B cell (primary cell): Measurements from ENCODE around the gene BOD1. TPM values are rescaled to one million over a fixed set of nuclear protein-coding genes. Genes with fewer than 3 reads are reported as not detected.
A peak's percentile ranks its signal among the peaks of the same experiment; 100 is the strongest.

Experiments used
- ATAC-seq: fragments of 200-7000 bp; cut with Tn5 transposase; one replicate; pipeline ENCODE4 v1.10.0; 2021; ENCODE audit warnings: low read depth, mild to moderate bottlenecking, moderate number of reproducible peaks, moderate library complexity
- CTCF ChIA-PET: fragments of 350-600 bp; sonication (Branson Sonifier 250); formaldehyde crosslinking; loops from one replicate; lab custom pipeline; 2021; ENCODE audit warnings: antibody characterized with exemption, inconsistent platforms; lab: Charles Lee
- POLR2A ChIA-PET: fragments of 350-600 bp; sonication (Branson Sonifier 250); formaldehyde crosslinking; loops from one replicate; lab custom pipeline; 2021; ENCODE audit warnings: antibody characterized with exemption; lab: Charles Lee
- DNase-seq: peaks from one replicate; pipeline ENCODE4 v3.0.0; 2013
- H2AFZ ChIP-seq: 2 replicates; pipeline ENCODE4 v1.6.1; 2012; ENCODE audit warnings: mild to moderate bottlenecking, low read depth, low read length; ENCODE audit not compliant: insufficient read depth, poor library complexity, severe bottlenecking
- H3K27ac ChIP-seq, 2 donors: 1 replicate in 1 of 2; 2 replicates in 1 of 2; pipeline ENCODE4 v1.5.1; 2012 to 2013; ENCODE audit warnings: low read length in 2 of 2, mild to moderate bottlenecking in 2 of 2, moderate library complexity in 1 of 2
- H3K27me3 ChIP-seq, 4 experiments: fragments of 200-600 bp in 1 of 4; sonication (generic) in 1 of 4; replicated peaks in 1 of 4; 1 replicate in 2 of 4; 2 replicates in 2 of 4; pipeline versions ENCODE4 v1.6.1 to v1.7.0; 2013 to 2016; ENCODE audit warnings: low read length in 3 of 4, mild to moderate bottlenecking in 2 of 4, mixed read lengths in 1 of 4, moderate library complexity in 1 of 4; ENCODE audit not compliant: insufficient read depth in 4 of 4, control insufficient read depth in 3 of 4; ENCODE audit errors: control extremely low read depth in 1 of 4
- H3K36me3 ChIP-seq, 2 experiments: replicated peaks in 1 of 2; 1 replicate in 1 of 2; 2 replicates in 1 of 2; pipeline versions ENCODE4 v1.6.1 to v1.7.1; 2013; ENCODE audit warnings: low read length in 1 of 2; ENCODE audit not compliant: insufficient read depth in 2 of 2, control insufficient read depth in 1 of 2; ENCODE audit errors: control extremely low read depth in 1 of 2, extremely low read depth in 1 of 2
- H3K4me1 ChIP-seq, 2 donors: fragments of 200-600 bp in 1 of 2; sonication (generic) in 1 of 2; 1 replicate in 1 of 2; 2 replicates in 1 of 2; pipeline versions ENCODE4 v1.5.1 to v1.6.1; 2013 to 2017; ENCODE audit warnings: low read length in 2 of 2; ENCODE audit not compliant: control insufficient read depth in 2 of 2, insufficient read depth in 2 of 2
- H3K4me2 ChIP-seq: replicated peaks from 2 replicates; pipeline ENCODE3; 2012; ENCODE audit warnings: mild to moderate bottlenecking, low read depth, low read length; ENCODE audit not compliant: poor library complexity, severe bottlenecking
- H3K4me3 ChIP-seq, 5 experiments: fragments of 200-600 bp in 1 of 5; sonication (generic) in 1 of 5; 1 replicate in 3 of 5; 2 replicates in 2 of 5; pipeline versions ENCODE4 v1.5.1 to v1.7.0; 2011 to 2016; ENCODE audit warnings: low read length in 4 of 5, mild to moderate bottlenecking in 4 of 5, low read depth in 2 of 5, control low read depth in 1 of 5, moderate library complexity in 1 of 5; ENCODE audit not compliant: insufficient read depth in 1 of 5; ENCODE audit errors: control extremely low read depth in 1 of 5, extremely low read depth in 1 of 5
- H3K79me2 ChIP-seq: fragments of 200-600 bp; sonication (generic); one replicate; pipeline ENCODE4 v1.6.0; 2016; ENCODE audit warnings: low read length; ENCODE audit not compliant: control insufficient read depth, insufficient read depth
- H3K9ac ChIP-seq: fragments of 200-600 bp; sonication (generic); 2 replicates; pipeline ENCODE4 v1.6.1; 2017; ENCODE audit warnings: mild to moderate bottlenecking, low read length, moderate library complexity
- H3K9me3 ChIP-seq, 3 donors: one replicate each; pipeline versions ENCODE4 v1.6.1 to v1.7.1; 2013; ENCODE audit warnings: low read length in 2 of 3; ENCODE audit not compliant: control insufficient read depth in 2 of 3, insufficient read depth in 1 of 3; ENCODE audit errors: control extremely low read depth in 1 of 3
- H4K20me1 ChIP-seq: 2 replicates; pipeline ENCODE4 v1.6.0; 2012; ENCODE audit warnings: mild to moderate bottlenecking, low read length; ENCODE audit not compliant: insufficient read depth, control insufficient read depth, poor library complexity, severe bottlenecking
- H3K27ac Mint-ChIP-seq: one replicate; pipeline ENCODE4 v1.8.0; 2021; ENCODE audit warnings: mixed read lengths
- H3K27me3 Mint-ChIP-seq: one replicate; pipeline ENCODE4 v1.8.0; 2021; ENCODE audit warnings: mixed read lengths
- H3K4me1 Mint-ChIP-seq: one replicate; pipeline ENCODE4 v1.8.0; 2021; ENCODE audit warnings: mixed read lengths
- H3K4me3 Mint-ChIP-seq: one replicate; pipeline ENCODE4 v1.8.0; 2021; ENCODE audit warnings: mixed read lengths
- H3K9me3 Mint-ChIP-seq: one replicate; pipeline ENCODE4 v1.8.0; 2022; ENCODE audit warnings: mixed read lengths; ENCODE audit not compliant: insufficient read depth
- EZH2 ChIP-seq: IDR thresholded peaks from 2 replicates; pipeline ENCODE4 v1.6.1; 2012; ENCODE audit warnings: borderline replicate concordance, low read depth, mild to moderate bottlenecking, moderate library complexity, low read length; ENCODE audit not compliant: insufficient read depth, poor library complexity, severe bottlenecking
- WGBS: methylation state at CpG from one replicate; pipeline ENCODE4 v1.1.5; 2013; ENCODE audit warnings: missing lambda C conversion rate; ENCODE audit not compliant: insufficient coverage; 5-methylcytosine and 5-hydroxymethylcytosine counted together
- intact Hi-C: fragments of 100-400 bp; cut with micrococcal nuclease; formaldehyde crosslinking; loops from one replicate; pipeline ENCODE4 v1.10.0; 2022
- polyA plus RNA-seq: library from polyadenylated mRNA; depleted of rRNA; stranded (reverse); fragments of >200 nt; gene quantifications from 2 replicates; pipeline ENCODE4 v1.2.3, GENCODE V29; 2012
- total RNA-seq, 2 donors: library from RNA; stranded (reverse); fragments of 120-200 nt in 1 of 2; gene quantifications; 1 replicate in 1 of 2; 2 replicates in 1 of 2; pipeline versions ENCODE4 v1.2.3 to v1.2.4, GENCODE V29; 2013 to 2022
- TF ChIP-seq, protein P1 (sequence below): fragments of 200-600 bp; IDR thresholded peaks from one replicate; pipeline ENCODE4 v1.8.0; 2022; ENCODE audit warnings: antibody characterized with exemption, mild to moderate bottlenecking

The BOD1 gene
- total and polyA plus RNA-seq, 2 donors (not counting 1 experiment from before 2014, with no cell fraction given) = 15.1 to 34.7 TPM

DNA sequence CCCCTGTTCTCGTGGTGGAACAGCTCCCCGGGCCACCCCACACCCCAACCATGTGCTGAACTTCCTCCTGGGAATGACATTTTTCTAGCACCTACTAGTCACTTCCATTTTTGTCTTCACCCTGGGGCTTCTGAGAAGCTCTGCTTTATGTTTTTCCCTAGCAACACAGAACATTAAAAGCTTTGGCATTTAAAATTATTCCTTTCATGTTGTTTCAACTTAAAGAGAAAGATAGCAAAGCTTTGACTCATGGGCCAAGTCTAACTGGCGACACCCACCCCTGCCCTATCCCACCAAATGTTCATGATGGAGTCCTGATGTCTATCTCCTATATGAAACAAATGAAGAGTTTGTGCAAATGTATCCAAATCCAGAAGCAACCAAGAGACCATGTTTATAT lies 22.4 kb downstream of the BOD1 start:
- Histone ChIP-seq H2AFZ (no peak overlapping the region), H3K27me3 (no peaks in the 10 kb centered on the region), H3K36me3 (no peaks in the 10 kb centered on the region), H3K4me3 (no peak overlapping the region), H4K20me1 (no peaks in the 10 kb centered on the region), H3K27ac (no peak overlapping the region), H3K9me3 (peaks cover 0 to 59% (median 43%) of the 10 kb centered on the region in 3 donors), H3K4me2 (no peak overlapping the region), H3K9ac (no peak overlapping the region), H3K79me2 (no peaks in the 10 kb centered on the region), H3K4me1 (no peaks in the 10 kb centered on the region)
- Mint-ChIP-seq H3K4me1 (no peaks in the 10 kb centered on the region), H3K27ac (no peak overlapping the region), H3K9me3 (peaks cover 23% of the 10 kb centered on the region), H3K27me3 (no peaks in the 10 kb centered on the region), H3K4me3 (no peak overlapping the region)
- POLR2A ChIA-PET = no interaction called here
- 83% methylated on average over 2 of the region's 3 CpGs for WGBS
- CTCF ChIA-PET = no interaction called here
- TF ChIP-seq, protein P1, sequence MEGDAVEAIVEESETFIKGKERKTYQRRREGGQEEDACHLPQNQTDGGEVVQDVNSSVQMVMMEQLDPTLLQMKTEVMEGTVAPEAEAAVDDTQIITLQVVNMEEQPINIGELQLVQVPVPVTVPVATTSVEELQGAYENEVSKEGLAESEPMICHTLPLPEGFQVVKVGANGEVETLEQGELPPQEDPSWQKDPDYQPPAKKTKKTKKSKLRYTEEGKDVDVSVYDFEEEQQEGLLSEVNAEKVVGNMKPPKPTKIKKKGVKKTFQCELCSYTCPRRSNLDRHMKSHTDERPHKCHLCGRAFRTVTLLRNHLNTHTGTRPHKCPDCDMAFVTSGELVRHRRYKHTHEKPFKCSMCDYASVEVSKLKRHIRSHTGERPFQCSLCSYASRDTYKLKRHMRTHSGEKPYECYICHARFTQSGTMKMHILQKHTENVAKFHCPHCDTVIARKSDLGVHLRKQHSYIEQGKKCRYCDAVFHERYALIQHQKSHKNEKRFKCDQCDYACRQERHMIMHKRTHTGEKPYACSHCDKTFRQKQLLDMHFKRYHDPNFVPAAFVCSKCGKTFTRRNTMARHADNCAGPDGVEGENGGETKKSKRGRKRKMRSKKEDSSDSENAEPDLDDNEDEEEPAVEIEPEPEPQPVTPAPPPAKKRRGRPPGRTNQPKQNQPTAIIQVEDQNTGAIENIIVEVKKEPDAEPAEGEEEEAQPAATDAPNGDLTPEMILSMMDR = no peak
- no peak for TF ChIP-seq EZH2
- no peak for ATAC-seq
- DNase-seq = no peak
- intact Hi-C loops = no loop called here

DNA sequence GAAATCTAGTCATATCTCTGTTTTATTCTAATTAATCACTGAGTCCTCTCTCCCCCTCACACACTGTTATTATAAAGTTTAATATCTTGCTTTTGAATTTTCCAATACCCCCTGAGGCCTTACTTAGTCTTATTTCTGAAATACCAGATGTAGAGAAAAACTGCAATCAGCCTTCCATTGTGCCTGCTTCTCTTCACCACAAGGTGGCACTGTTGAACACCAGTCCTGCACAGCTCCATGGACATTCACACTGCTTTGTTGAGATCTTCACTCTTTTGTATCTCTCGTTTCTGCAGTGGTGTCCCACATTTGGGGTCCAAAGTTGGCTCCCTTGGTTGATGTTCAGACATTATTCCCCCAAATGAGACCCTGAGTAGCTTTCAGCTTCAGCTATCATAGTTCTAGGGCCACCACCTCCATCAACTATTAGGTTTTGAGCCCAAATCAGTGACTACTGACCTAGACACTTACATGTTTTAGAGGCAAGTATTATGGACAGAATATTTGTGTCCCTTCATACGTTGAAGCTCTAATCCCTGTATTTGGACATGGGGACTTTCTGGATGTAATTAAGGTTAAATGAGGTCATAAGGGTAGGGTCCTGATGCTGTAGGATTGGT lies 24.3 kb downstream of the BOD1 start:
- H3K27me3 ChIP-seq = no peaks in the 10 kb centered on the region
- peaks cover 0 to 61% (median 53%) of the 10 kb centered on the region in 3 donors for H3K9me3 ChIP-seq
- no peaks in the 10 kb centered on the region for H3K79me2 ChIP-seq
- no peaks in the 10 kb centered on the region for H3K4me1 ChIP-seq
- ATAC-seq (no peak), DNase-seq (peak; percentile 39)
- Mint-ChIP-seq H3K4me3 (no peak overlapping the region), H3K27me3 (no peaks in the 10 kb centered on the region), H3K4me1 (no peaks in the 10 kb centered on the region), H3K27ac (no peak overlapping the region), H3K9me3 (peaks cover 32% of the 10 kb centered on the region)
- no peak overlapping the region for H3K9ac ChIP-seq
- intact Hi-C loops = no loop called here
- no peaks in the 10 kb centered on the region for H4K20me1 ChIP-seq
- WGBS = no CpG with 5 or more reads among the region's 2 CpGs
- no peak overlapping the region for H2AFZ ChIP-seq
- ChIA-PET POLR2A (no interaction called here), CTCF (interaction anchor here (0.9 to 1.7 kb wide), 3 partner anchors 8 to 381 kb away, joined by 3 to 9 read pairs (median 6); partner anchors contain the start of gene BOD1)
- no peak overlapping the region for H3K4me3 ChIP-seq
- no peak overlapping the region for H3K27ac ChIP-seq
- H3K4me2 ChIP-seq = no peak overlapping the region
- TF ChIP-seq, protein P1 = peak; percentile 62
- no peak for TF ChIP-seq EZH2
- H3K36me3 ChIP-seq = no peaks in the 10 kb centered on the region
